Kidney epithelial cell (primary cell): ENCODE results near the gene LOXL3. TPM values are rescaled to one million over a fixed set of nuclear protein-coding genes. Genes with fewer than 3 reads are reported as not detected.

Experiments
- DNase-seq: peaks from one replicate; pipeline ENCODE4 v3.0.0-alpha.2; 2010; ENCODE audit warnings: low read depth
- H3K27me3 ChIP-seq: 2 replicates; pipeline ENCODE4 v1.6.0; 2011; ENCODE audit warnings: low read length; ENCODE audit not compliant: control insufficient read depth, insufficient read depth
- H3K36me3 ChIP-seq: 2 replicates; pipeline ENCODE4 v1.5.1; 2011; ENCODE audit warnings: low read length; ENCODE audit not compliant: control insufficient read depth, insufficient read depth
- H3K4me3 ChIP-seq: 2 replicates; pipeline ENCODE4 v1.5.1; 2011; ENCODE audit warnings: low read depth, mild to moderate bottlenecking, control low read depth, low read length
- total RNA-seq: library from RNA; depleted of rRNA; stranded (reverse); fragments of >200 nt; gene quantifications from 2 replicates; pipeline ENCODE4 v1.2.3, GENCODE V29; 2015
- TF ChIP-seq, protein P1 (sequence below): IDR thresholded peaks from 2 replicates; pipeline ENCODE4 v1.5.1; 2011; ENCODE audit warnings: mild to moderate bottlenecking, moderate library complexity, low read length, control low read depth, inconsistent platforms; ENCODE audit not compliant: insufficient read depth, poor library complexity, severe bottlenecking

The LOXL3 gene
- total RNA-seq, 1 donor from 2014 or later = 3.3 TPM

DNA sequence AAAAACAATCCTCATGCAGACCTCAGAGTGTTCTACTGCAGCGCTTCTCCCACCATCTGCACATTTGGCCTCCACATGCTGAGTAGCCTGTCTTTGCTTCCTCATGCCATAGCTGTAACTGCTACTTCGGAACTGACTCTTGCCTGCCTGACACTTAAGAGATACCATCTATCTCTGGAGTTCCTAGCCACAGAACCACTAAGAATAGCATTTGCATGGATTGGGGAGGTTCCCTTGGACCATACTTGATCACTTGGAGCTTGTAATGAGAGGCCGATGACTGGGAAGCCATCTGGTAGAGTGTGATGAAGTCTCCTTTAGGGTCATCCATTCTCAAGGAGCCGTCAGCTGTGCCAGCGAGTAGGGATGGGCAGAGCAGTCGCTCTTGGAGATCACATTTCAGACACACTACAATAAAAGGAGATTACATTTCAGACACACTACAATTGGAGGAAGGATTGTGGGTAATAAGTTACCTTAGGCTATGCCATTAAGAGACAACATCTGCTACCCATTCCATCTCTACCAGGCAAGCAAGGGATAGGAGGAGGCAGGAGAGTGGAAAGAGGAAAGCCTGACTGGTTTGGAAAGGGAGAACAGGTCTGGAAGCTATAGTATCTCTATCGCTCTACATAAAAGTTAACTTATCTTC is 22.6 kb upstream of the LOXL3 start:
- Histone ChIP-seq H3K27me3 (no peaks in the 10 kb centered on the region), H3K36me3 (no peaks in the 10 kb centered on the region), H3K4me3 (no peak overlapping the region)
- no peak for DNase-seq
- TF ChIP-seq, protein P1, sequence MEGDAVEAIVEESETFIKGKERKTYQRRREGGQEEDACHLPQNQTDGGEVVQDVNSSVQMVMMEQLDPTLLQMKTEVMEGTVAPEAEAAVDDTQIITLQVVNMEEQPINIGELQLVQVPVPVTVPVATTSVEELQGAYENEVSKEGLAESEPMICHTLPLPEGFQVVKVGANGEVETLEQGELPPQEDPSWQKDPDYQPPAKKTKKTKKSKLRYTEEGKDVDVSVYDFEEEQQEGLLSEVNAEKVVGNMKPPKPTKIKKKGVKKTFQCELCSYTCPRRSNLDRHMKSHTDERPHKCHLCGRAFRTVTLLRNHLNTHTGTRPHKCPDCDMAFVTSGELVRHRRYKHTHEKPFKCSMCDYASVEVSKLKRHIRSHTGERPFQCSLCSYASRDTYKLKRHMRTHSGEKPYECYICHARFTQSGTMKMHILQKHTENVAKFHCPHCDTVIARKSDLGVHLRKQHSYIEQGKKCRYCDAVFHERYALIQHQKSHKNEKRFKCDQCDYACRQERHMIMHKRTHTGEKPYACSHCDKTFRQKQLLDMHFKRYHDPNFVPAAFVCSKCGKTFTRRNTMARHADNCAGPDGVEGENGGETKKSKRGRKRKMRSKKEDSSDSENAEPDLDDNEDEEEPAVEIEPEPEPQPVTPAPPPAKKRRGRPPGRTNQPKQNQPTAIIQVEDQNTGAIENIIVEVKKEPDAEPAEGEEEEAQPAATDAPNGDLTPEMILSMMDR = no peak

DNA sequence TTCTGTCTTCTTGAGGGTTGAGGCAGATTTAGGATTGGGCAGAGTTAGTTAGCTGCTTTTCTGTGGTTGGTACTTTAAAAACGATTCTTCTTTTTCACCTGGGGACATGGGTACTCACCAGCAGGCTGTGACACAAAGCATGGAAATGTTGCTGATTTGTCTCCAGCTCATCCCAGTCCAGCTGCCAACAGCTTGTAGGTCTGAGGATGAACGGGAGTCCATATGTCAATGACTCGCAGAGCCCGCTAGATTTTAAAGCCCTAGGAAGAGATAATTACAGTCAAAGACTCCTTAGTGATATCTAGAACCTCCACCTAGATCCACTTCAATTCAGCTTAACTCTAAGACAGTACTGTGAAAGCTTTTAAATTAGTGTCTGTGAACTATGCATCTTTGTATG is 21.6 kb upstream of the LOXL3 start:
- Histone ChIP-seq H3K4me3 (no peak overlapping the region), H3K27me3 (no peaks in the 10 kb centered on the region), H3K36me3 (no peaks in the 10 kb centered on the region)
- DNase-seq = no peak
- TF ChIP-seq, protein P1 = no peak

DNA sequence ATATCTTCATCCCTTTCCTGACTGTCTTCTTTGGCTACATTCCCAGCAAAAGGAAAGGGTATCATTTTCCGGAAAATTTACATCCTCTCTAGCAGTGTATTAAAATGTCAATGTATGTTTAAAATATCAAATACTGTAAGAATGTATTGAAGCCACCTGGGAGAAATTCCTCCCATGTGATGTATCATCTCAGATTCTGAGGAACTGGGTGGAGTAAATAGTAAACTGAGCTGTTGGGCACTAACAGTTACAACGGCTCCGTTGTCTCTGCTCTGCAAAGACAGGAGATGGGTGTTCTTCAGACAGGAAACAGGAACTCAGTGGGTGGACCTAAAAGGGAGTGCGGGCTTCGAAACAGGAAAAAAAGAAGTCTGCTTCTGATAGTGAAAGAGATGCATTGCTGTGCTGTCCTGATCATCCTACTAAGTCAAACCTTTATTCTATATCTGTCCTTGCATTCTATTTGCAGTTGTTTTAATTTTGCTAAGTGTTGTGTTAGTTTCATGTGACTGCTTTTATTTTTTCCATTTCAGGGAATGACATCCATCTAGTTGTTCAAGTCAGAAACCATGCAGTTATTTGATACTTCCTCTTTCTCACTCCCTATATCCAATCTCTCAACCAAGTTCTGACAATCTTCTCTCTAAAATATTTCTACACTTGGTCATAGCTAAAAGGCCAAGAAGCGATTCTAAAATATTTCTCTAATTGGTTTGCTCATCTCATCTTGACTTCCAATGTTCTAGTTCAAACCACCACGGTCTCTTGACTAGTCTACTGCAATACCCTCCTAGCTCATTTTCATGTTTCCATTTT is 20.2 kb upstream of the LOXL3 start:
- H3K27me3 ChIP-seq = no peaks in the 10 kb centered on the region
- DNase-seq = no peak
- TF ChIP-seq, protein P1 = no peak
- H3K36me3 ChIP-seq = no peaks in the 10 kb centered on the region
- H3K4me3 ChIP-seq = no peak overlapping the region

DNA sequence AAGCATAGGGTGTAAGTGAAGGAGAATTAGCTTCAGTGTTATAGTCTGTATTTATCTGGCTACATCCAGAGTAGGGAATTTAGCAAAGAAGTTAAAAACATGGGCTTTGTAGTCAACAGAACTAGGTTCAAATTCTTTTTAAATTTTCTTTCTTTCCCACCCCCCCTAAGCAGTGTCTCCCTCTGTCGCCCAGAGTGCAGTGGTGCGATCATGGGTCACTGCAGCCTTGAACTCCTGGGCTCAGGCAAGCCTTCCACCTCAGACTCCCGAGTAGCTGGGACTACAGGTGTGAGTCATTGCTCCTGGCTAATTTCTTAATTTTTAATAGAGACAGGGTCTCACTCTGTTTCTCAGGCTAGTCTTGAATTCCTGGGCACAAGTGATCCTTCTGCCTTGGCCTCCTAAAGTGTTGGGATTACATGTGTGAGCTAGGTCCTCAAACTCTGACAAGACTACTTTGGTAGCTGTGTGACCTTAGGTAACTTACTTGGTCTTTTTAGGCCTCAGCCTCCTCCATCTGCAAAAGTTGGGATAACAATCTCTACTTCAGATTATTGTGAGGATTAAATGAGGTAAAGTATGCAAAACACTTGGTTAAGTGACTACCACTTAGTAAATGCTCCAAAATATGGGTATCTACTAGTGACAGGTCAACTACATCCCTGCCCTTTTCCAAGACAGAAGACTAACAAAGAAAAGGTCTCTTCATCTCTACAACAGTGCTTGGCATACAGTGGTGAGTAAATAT is 18.6 kb upstream of the LOXL3 start:
- H3K27me3 ChIP-seq = no peaks in the 10 kb centered on the region
- no peaks in the 10 kb centered on the region for H3K36me3 ChIP-seq
- TF ChIP-seq, protein P1 = peak; percentile 34
- H3K4me3 ChIP-seq = no peak overlapping the region
- DNase-seq = no peak

DNA sequence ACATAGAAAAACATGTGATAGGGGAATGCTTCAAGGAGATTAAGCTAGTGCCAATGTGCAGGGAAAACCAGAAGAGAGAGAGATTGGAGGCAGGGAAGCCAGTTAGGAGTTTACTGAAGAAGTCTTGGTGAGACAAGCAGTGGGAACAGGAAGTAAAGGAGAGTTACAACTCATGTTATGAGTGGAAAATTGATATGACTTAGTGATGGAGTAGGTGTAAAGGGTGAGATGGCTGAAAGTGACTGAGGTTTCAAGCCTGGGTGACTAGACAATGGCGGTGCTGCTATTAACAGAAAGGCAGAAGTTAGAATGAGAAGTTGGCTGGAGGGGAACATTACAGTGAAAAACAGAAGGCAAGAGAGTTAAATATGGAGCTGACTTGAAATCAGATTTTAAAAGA is 17.3 kb upstream of the LOXL3 start:
- Histone ChIP-seq H3K4me3 (no peak overlapping the region), H3K36me3 (no peaks in the 10 kb centered on the region), H3K27me3 (no peaks in the 10 kb centered on the region)
- no peak for DNase-seq
- TF ChIP-seq, protein P1 = no peak
